DND-41 (cell line): ENCODE data around the gene TTC28.

Experiments used
- ATAC-seq: fragments of 200-7000 bp; cut with Tn5 transposase; 3 replicates; pipeline ENCODE4 v1.9.1; 2021; ENCODE audit warnings: low read depth; ENCODE audit not compliant: insufficient read depth
- DNase-seq: peaks from one replicate; pipeline ENCODE4 v3.0.0-alpha.2; 2020
- H2AFZ ChIP-seq: 2 replicates; pipeline ENCODE4 v1.6.0; 2012; ENCODE audit warnings: low read depth, low read length
- H3K27ac ChIP-seq: 2 replicates; pipeline ENCODE4 v1.5.1; 2012; ENCODE audit warnings: low read length, inconsistent platforms
- H3K27me3 ChIP-seq: fragments of 200-600 bp; sonication (generic); 2 replicates; pipeline ENCODE4 v1.6.0; 2012; ENCODE audit warnings: low read length, mild to moderate bottlenecking, inconsistent platforms; ENCODE audit not compliant: insufficient read depth, poor library complexity
- H3K36me3 ChIP-seq: 2 replicates; pipeline ENCODE4 v1.5.1; 2012; ENCODE audit warnings: low read length, inconsistent platforms; ENCODE audit not compliant: insufficient read depth
- H3K4me1 ChIP-seq: 2 replicates; pipeline ENCODE4 v1.5.1; 2012; ENCODE audit warnings: mild to moderate bottlenecking, low read length; ENCODE audit not compliant: insufficient read depth
- H3K4me2 ChIP-seq: 2 replicates; pipeline ENCODE4 v1.6.0; 2012; ENCODE audit warnings: mild to moderate bottlenecking, moderate library complexity, low read length, inconsistent platforms; ENCODE audit not compliant: insufficient read depth
- H3K4me3 ChIP-seq, 2 experiments: fragments of 200-600 bp in 1 of 2; shearing (Covaris generic) in 1 of 2; 2 replicates each; pipeline ENCODE4 v1.5.1; 2012 to 2016; ENCODE audit warnings: inconsistent platforms in 2 of 2, low read length in 2 of 2, mild to moderate bottlenecking in 2 of 2, low read depth in 1 of 2, moderate library complexity in 1 of 2
- H3K79me2 ChIP-seq: 2 replicates; pipeline ENCODE4 v1.6.0; 2012; ENCODE audit warnings: low read length, inconsistent platforms; ENCODE audit not compliant: insufficient read depth
- H3K9ac ChIP-seq: 2 replicates; pipeline ENCODE4 v1.6.0; 2012; ENCODE audit warnings: low read depth, mild to moderate bottlenecking, inconsistent platforms, low read length, moderate library complexity
- H3K9me3 ChIP-seq: 2 replicates; pipeline ENCODE4 v1.5.1; 2012; ENCODE audit warnings: low read length, moderate library complexity, mild to moderate bottlenecking, inconsistent platforms; ENCODE audit not compliant: insufficient read depth, severe bottlenecking
- H4K20me1 ChIP-seq: 2 replicates; pipeline ENCODE4 v1.6.0; 2012; ENCODE audit warnings: low read length; ENCODE audit not compliant: insufficient read depth
- EZH2 ChIP-seq: IDR thresholded peaks from 3 replicates; pipeline ENCODE4 v1.6.1; 2012; ENCODE audit warnings: borderline replicate concordance, low read depth, mild to moderate bottlenecking, moderate library complexity, low read length, inconsistent platforms; ENCODE audit not compliant: severe bottlenecking
- TF ChIP-seq, protein P1 (sequence below): IDR thresholded peaks from 2 replicates; pipeline ENCODE4 v1.5.1; 2012; ENCODE audit warnings: borderline replicate concordance, low read length, moderate library complexity, mild to moderate bottlenecking; ENCODE audit not compliant: poor library complexity, severe bottlenecking; ENCODE audit errors: extremely low read depth

The TTC28 gene

DNA sequence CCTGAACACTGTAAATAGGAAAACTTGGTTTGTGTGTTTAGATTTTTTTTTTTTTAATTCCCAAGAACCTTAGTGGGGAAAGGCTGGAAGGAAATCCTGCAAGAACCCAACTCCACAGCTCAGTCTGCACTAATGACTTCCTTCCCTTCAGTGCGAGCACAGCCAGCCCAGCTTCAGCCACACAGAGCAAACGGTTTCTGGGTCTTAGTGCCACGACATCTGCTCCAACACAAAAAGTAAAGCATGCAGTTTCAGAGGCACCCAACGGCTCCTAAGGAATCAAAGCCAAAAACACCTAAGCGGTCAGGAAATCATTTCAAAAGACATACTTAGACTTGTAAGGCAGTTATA, 236.1 kb downstream of the TTC28 start:
- peak overlapping the region; percentile 78 for H3K4me2 ChIP-seq
- H3K9ac ChIP-seq: peak overlapping the region; percentile 84
- DNase-seq: peak; percentile 80
- no peaks in the 10 kb centered on the region for H3K36me3 ChIP-seq
- peaks cover 48% of the 10 kb centered on the region for H3K79me2 ChIP-seq
- H2AFZ ChIP-seq: peak overlapping the region; percentile 73
- ATAC-seq: peak; percentile 82
- H3K9me3 ChIP-seq: no peaks in the 10 kb centered on the region
- H3K4me3 ChIP-seq: peak overlapping the region; percentile 65 to 87
- peaks cover 42% of the 10 kb centered on the region for H3K4me1 ChIP-seq
- H4K20me1 ChIP-seq: no peaks in the 10 kb centered on the region; the same call in 1 of the 2 replicates
- H3K27me3 ChIP-seq: no peaks in the 10 kb centered on the region
- TF ChIP-seq, protein P1, sequence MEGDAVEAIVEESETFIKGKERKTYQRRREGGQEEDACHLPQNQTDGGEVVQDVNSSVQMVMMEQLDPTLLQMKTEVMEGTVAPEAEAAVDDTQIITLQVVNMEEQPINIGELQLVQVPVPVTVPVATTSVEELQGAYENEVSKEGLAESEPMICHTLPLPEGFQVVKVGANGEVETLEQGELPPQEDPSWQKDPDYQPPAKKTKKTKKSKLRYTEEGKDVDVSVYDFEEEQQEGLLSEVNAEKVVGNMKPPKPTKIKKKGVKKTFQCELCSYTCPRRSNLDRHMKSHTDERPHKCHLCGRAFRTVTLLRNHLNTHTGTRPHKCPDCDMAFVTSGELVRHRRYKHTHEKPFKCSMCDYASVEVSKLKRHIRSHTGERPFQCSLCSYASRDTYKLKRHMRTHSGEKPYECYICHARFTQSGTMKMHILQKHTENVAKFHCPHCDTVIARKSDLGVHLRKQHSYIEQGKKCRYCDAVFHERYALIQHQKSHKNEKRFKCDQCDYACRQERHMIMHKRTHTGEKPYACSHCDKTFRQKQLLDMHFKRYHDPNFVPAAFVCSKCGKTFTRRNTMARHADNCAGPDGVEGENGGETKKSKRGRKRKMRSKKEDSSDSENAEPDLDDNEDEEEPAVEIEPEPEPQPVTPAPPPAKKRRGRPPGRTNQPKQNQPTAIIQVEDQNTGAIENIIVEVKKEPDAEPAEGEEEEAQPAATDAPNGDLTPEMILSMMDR: no peak
- TF ChIP-seq EZH2: no peak
- peak overlapping the region; percentile 77 for H3K27ac ChIP-seq

DNA sequence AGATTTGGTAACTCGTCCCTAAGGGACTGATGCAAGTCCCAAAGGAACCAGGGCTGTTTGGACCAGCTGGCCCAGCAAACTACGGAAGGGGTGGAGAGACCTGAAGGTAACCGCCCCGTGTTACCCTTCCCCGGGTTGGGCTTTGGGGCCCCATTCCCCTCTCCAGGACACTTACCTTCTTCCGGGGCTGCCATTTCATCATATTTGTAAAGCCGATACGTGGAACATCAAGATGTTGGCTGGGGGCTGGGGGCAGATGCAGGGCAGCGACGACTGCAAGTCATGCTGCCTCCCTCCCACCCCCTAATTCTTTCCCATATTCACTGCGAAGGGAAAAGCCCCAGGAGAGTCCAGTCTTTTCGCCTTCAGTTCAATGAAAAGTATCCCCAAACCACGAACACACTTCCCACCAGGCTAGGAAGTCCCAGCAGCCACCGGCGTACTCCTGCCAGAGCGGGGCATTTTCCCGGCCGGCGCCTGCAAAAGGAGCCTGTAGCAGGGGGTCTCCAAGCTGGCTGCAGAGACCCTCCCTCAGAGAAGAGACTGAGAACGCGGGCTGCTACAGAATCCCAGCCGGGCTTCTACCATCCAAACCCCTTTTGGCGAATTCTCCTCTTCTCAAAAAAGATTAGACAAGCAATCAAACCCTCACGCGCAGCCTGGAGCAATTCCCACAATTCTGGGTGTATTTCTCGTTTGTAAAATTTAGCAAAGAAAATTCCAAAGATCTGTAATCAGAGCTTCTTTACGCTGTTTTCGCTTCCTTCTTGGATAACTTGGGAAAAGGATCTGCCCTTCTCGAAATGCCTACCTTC, 236.7 kb downstream of the TTC28 start:
- H3K4me1 ChIP-seq: peaks cover 48% of the 10 kb centered on the region
- H2AFZ ChIP-seq: peak overlapping the region; percentile 73
- peak overlapping the region; percentile 77 for H3K27ac ChIP-seq
- no peaks in the 10 kb centered on the region for H3K36me3 ChIP-seq
- TF ChIP-seq EZH2: no peak
- TF ChIP-seq, protein P1: no peak
- peak overlapping the region; percentile 65 to 87 for H3K4me3 ChIP-seq
- H3K4me2 ChIP-seq: peak overlapping the region; percentile 78
- peak overlapping the region; percentile 84 for H3K9ac ChIP-seq
- DNase-seq (peak; percentile 52), ATAC-seq (peak; percentile 45)
- H3K27me3 ChIP-seq: no peaks in the 10 kb centered on the region
- H4K20me1 ChIP-seq: no peaks in the 10 kb centered on the region; the same call in 1 of the 2 replicates
- H3K9me3 ChIP-seq: no peaks in the 10 kb centered on the region
- H3K79me2 ChIP-seq: peaks cover 54% of the 10 kb centered on the region

DNA sequence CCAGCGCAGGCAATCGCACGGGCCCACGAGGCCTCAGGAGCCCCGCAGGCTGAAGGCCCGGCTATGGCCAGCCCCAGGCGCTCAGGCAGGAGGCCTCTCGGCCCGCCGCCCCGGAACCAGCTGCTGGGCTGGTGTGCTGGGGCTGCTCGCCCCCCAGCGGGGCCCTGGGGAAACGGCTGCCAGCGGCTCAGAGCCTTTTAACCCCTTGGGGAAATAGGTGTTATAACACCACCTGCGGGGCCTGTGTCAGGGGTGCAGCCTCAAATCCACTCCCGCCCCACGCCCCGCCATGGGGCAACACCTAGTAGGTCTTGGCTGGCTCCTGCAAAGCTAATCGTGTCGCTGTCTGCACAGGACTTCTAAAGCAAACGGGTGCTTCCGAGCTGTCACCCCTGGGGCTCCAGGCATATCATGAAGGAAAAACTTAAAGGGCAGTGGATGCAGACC, 237.4 kb downstream of the TTC28 start:
- DNase-seq (peak; percentile 82), ATAC-seq (peak; percentile 81)
- H3K9me3 ChIP-seq: no peaks in the 10 kb centered on the region
- H3K79me2 ChIP-seq: peaks cover 60% of the 10 kb centered on the region
- H3K36me3 ChIP-seq: no peaks in the 10 kb centered on the region
- peak overlapping the region; percentile 73 for H2AFZ ChIP-seq
- H3K4me2 ChIP-seq: peak overlapping the region; percentile 78
- peak overlapping the region; percentile 84 for H3K9ac ChIP-seq
- H3K4me1 ChIP-seq: peaks cover 55% of the 10 kb centered on the region
- TF ChIP-seq EZH2: no peak
- TF ChIP-seq, protein P1: peak; percentile 95
- H3K4me3 ChIP-seq: peak overlapping the region; percentile 65 to 87
- peaks cover 3% of the 10 kb centered on the region; the same call in 1 of the 2 replicates for H4K20me1 ChIP-seq
- H3K27me3 ChIP-seq: no peaks in the 10 kb centered on the region
- peak overlapping the region; percentile 77 for H3K27ac ChIP-seq
